Endothelial cell of umbilical vein (primary cell): ENCODE measurements around the gene KCNJ2.

Experiments used
- CTCF ChIP-seq, 2 donors: IDR thresholded peaks; 1 replicate in 1 of 2; 2 replicates in 1 of 2; pipeline ENCODE4 v1.5.1; 2011; ENCODE audit warnings: low read length in 2 of 2, mild to moderate bottlenecking in 2 of 2, moderate library complexity in 2 of 2, control low read depth in 1 of 2, inconsistent platforms in 1 of 2, low read depth in 1 of 2; ENCODE audit not compliant: insufficient read depth in 1 of 2; ENCODE audit errors: extremely low read depth in 1 of 2
- EZH2 ChIP-seq: IDR thresholded peaks from 2 replicates; pipeline ENCODE4 v1.6.1; 2012; ENCODE audit warnings: borderline replicate concordance, low read depth, mild to moderate bottlenecking, moderate library complexity, low read length, inconsistent platforms; ENCODE audit not compliant: severe bottlenecking
- GATA2 ChIP-seq: IDR thresholded peaks from 2 replicates; pipeline ENCODE4 v1.7.0; 2011; ENCODE audit warnings: low read depth, mild to moderate bottlenecking, moderate library complexity, mixed read lengths, low read length; ENCODE audit not compliant: insufficient read length, insufficient read depth
- JUN ChIP-seq: IDR thresholded peaks from 2 replicates; pipeline ENCODE4 v1.6.1; 2011; ENCODE audit warnings: borderline replicate concordance, low read depth; ENCODE audit not compliant: insufficient read length, insufficient read depth
- MAX ChIP-seq: IDR thresholded peaks from 2 replicates; pipeline ENCODE4 v1.6.1; 2011; ENCODE audit not compliant: insufficient read depth, insufficient read length
- POLR2A ChIP-seq: IDR thresholded peaks from 2 replicates; pipeline ENCODE4 v1.6.1; 2012; ENCODE audit warnings: low read depth, mild to moderate bottlenecking, control low read depth, low read length
- POLR2AphosphoS5 ChIP-seq: IDR thresholded peaks from 2 replicates; pipeline ENCODE4 v1.6.1; 2012; ENCODE audit warnings: low read depth, mild to moderate bottlenecking, control low read depth, low read length, moderate library complexity; ENCODE audit not compliant: insufficient read depth

- TF ChIP-seq CTCF (IDR thresholded peaks at IDR 0.05; ENCODE audit: extremely low read depth in 1 of 2, insufficient read depth in 1 of 2, low read depth in 1 of 2, low read length in 2 of 2): no peak
- no peak for TF ChIP-seq POLR2A
- no peak for TF ChIP-seq POLR2AphosphoS5
- TF ChIP-seq GATA2: no peak
- TF ChIP-seq EZH2: no peak
- no peak for TF ChIP-seq JUN
- no peak for TF ChIP-seq MAX
Measured at GRCh38 chr17:70201872-70202419, 32.6 kb downstream of the KCNJ2 start.
